ENCODE results near the gene PIK3C2A. TPM values are rescaled to one million over a fixed set of nuclear protein-coding genes. Genes with fewer than 3 reads are reported as not detected.

Gene PIK3C2A
- total and polyA plus RNA-seq, 2 of the 13 experiments (the other 11 are each of a cell fraction or from before 2014, with no cell fraction given) = 27.5 to 49.9 TPM

GRCh38 chr11:17209939-17210245, 2.1 kb upstream of the PIK3C2A start (continued):
- TF ChIP-seq CSRNP1 (CRISPR knock-in tag; IDR thresholded peaks at IDR 0.05) (no peak), ZFP36L1 (CRISPR knock-in tag; IDR thresholded peaks at IDR 0.05) (no peak), RFX3 (CRISPR knock-in tag; IDR thresholded peaks at IDR 0.05) (no peak), ZBTB14 (CRISPR knock-in tag; IDR thresholded peaks at IDR 0.05) (no peak), MXD4 (CRISPR knock-in tag; IDR thresholded peaks at IDR 0.05) (no peak), ZNF350 (CRISPR knock-in tag; IDR thresholded peaks at IDR 0.05; ENCODE audit: borderline replicate concordance, low read depth) (no peak), TARDBP (CRISPR knock-in tag; IDR thresholded peaks at IDR 0.05) (no peak), TCF7 (IDR thresholded peaks at IDR 0.05; ENCODE audit: low read depth) (no peak), U2AF2 (IDR thresholded peaks at IDR 0.05; ENCODE audit: low read depth, low read length) (no peak), STAG1 (CRISPR knock-in tag; IDR thresholded peaks at IDR 0.05) (no peak)
- TF ChIP-seq, protein P1, sequence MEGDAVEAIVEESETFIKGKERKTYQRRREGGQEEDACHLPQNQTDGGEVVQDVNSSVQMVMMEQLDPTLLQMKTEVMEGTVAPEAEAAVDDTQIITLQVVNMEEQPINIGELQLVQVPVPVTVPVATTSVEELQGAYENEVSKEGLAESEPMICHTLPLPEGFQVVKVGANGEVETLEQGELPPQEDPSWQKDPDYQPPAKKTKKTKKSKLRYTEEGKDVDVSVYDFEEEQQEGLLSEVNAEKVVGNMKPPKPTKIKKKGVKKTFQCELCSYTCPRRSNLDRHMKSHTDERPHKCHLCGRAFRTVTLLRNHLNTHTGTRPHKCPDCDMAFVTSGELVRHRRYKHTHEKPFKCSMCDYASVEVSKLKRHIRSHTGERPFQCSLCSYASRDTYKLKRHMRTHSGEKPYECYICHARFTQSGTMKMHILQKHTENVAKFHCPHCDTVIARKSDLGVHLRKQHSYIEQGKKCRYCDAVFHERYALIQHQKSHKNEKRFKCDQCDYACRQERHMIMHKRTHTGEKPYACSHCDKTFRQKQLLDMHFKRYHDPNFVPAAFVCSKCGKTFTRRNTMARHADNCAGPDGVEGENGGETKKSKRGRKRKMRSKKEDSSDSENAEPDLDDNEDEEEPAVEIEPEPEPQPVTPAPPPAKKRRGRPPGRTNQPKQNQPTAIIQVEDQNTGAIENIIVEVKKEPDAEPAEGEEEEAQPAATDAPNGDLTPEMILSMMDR (CRISPR knock-in tag; IDR thresholded peaks at IDR 0.05) = no peak

Measured in HepG2 (cell line).